Erythroblast (primary cell): Measurements from ENCODE around the gene ATXN3L.

Experiments used
- GATA1 ChIP-seq: IDR thresholded peaks from 2 replicates; pipeline ENCODE4 v1.6.1; 2011; ENCODE audit warnings: low read depth, mild to moderate bottlenecking, control low read depth, low read length, moderate library complexity
- POLR2A ChIP-seq: IDR thresholded peaks from 2 replicates; pipeline ENCODE4 v1.6.1; 2011; ENCODE audit warnings: mild to moderate bottlenecking, low read length

DNA sequence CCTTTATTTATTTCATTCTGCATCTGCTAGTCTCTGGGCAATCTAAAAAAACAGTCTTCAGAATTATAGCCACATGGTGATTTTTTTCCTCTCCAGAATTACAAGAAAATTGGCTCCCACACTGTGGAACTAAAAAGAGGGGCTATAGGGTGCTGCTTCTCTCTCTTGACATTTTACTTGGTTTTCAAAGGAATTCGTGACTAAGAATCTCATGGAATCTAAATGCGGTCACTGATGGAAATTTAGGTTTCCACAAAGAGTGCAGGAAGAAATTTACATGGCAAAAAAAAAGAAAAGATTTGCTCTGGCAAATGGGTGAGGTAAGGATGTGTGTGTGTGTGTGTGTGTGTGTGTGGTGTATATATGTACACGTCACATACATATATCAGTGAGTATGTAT, 10.2 kb downstream of the ATXN3L start:
- TF ChIP-seq POLR2A (no peak), GATA1 (no peak)
